ENCODE data around the gene C7orf25.

- no peak for TF ChIP-seq CTCF (IDR thresholded peaks at IDR 0.05; ENCODE audit: low read depth, low read length)
- no peak for TF ChIP-seq EZH2phosphoT487 (IDR thresholded peaks at IDR 0.05; ENCODE audit: low read depth)
Measured at GRCh38 chr7:42869131-42870020, 42.5 kb downstream of the C7orf25 start.

Data from OCI-LY3 (cell line).